Activated CD8-positive, alpha-beta memory T cell treated with anti-CD3 and anti-CD28 coated beads for 4 hours (primary cell): ENCODE results near the gene AOPEP.

ENCODE experiments used
- DNase-seq, 2 donors: peaks; one replicate each; pipeline ENCODE4 v3.0.0-alpha.2; 2020; ENCODE audit warnings: low read depth in 2 of 2

The AOPEP gene

DNA sequence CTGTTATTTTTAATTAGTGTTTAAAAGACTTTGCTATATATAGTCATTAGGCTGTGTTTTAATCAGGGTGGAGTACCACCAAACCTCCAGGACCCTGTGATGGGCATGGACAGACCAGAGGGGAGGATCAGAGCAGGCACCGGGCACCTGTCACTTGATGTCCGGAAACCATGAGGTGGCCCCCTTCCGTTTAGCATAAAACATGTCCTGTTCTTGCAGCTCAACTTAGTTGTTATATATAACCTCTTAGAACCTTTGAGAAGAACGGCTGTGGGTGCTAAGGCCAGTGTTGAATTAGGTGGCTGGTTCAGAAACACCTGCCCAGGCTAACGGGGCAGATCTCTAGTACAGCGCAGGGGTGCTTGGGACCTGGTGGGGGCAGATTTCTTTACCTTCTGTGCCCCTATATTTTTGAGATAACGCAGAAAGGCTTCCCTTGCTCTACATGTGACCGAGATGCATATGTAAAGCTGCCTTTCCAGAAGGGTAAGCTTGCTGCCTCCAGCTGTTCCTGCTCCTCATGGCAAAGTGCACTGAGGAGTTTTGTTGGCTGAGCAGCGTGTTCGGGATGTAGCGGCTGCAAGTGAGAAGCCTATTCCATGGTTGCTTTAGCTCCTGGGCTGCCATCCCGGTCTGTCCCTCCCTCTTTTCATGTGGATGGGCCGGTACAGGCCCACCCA is 335.6 kb downstream of the AOPEP start:
- DNase-seq = no peak

DNA sequence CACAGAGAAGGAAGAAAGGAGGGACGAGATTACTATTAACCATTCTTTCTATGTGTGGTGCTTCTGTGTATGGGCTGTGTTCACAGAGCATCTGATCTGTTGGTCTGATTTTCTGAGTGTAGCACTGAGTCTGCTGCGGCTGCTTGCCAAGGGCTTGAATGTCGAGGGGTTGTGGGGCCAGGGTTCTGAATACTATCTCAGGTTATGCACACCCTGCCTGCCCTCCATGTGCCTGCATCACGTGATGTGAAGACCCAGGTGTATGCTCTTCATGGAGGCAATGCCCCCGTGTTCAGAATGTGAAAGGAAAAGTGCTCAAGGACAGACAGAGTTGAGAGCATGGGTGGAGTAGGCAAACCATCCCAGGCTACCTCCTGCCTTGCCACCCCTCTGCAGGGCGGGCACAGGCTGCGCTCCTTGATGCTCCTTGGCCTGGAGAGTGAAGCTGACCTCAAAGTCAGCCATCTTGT is 336.1 kb downstream of the AOPEP start:
- DNase-seq = no peak

DNA sequence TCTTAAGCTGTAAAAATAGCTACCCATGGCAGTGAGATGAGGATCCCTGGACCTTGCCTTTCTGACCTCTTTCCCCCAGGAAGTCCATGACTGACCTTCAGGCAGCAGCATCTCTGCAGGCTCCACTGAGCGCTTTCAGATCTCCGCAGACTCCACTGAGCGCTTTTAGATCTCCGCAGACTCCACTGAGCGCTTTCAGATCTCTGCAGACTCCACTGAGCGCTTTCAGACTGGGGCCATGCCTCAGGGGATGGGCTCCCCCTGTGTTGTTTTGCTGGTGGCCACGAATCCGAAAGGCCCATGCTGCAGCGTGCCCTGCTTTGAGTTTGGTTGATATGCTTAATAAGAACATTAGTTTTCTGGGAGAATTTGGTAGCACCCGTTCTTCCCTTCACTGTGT is 336.8 kb downstream of the AOPEP start:
- DNase-seq = no peak

- DNase-seq = no peak
Observed at GRCh38 chr9:95065224-95065623, 338.7 kb downstream of the AOPEP start.

DNA sequence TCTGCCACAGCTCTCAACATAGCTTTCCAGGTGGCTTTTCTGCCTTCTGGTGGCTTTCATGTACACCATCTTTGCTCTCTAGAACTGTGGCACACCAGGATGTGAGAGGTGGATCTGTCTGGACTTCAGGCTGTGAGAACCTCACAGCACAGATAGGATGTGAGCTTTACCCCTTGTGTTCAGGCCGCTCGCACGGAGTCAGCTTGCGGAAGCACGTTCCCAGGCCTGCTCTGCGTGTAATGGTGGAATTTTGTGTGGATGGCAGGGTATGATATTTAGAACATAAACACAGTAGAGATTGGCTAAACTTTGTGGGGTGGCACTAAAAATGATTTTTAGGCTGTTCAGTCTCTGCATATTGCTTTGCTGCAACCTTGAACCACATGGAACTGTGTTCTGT is 340.6 kb downstream of the AOPEP start:
- no peak for DNase-seq

- no peak for DNase-seq
Observed at GRCh38 chr9:95067897-95068296, 341.4 kb downstream of the AOPEP start.

DNA sequence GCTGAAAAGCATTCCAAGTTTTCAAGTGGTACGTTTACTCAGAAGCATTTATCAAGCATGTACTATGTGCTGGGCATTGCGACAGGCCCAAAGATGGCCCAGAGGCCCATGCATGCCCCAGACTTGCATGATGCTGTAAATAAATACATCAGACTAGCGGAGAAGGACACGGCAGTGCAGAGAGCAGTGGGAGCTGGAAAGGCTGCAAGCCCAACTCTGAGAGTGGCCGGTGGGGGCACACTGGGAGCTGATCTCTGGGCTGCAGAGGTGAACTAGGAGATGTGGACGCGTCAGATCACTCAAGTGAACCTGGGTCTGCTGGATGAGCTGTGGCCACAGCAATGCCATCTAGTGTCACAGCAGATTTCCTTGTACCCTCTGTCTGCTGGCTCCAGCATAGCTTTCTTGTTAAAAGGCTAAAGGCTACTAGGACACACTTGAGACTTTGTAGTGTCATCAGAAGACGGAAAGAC is 344.1 kb downstream of the AOPEP start:
- DNase-seq = no peak

GRCh38 chr9:95071450-95071849 is 345.0 kb downstream of the AOPEP start:
- no peak for DNase-seq

- no peak for DNase-seq
Observed at GRCh38 chr9:95071925-95072324, 345.4 kb downstream of the AOPEP start.

DNA sequence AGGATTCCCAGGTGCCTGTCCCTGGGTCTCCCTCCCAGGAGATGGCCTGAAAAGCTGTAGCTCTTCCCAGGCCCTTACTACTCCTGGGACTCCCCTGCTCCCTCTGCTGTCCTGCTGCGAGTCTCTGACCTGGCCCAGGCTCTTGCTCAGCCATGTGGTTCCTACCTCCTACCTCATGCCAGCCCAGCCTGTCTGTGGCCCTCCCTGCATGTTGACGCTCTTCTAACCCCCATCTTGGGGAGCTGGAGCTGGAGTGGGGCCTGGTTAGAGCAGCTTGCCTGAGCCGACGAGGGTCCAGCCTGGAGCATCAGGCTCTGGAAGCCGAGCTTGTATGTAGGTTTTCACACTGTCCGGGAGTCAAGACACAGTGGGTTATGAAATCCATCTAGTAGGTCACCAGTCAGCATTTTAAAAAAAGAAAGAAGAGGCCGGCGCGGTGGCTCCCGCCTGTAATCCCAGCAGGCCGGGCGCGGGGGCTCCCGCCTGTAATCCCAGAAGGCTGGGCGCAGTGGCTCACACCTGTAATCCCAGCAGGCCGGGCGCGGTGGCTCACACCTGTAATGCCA is 346.6 kb downstream of the AOPEP start:
- DNase-seq = no peak

DNA sequence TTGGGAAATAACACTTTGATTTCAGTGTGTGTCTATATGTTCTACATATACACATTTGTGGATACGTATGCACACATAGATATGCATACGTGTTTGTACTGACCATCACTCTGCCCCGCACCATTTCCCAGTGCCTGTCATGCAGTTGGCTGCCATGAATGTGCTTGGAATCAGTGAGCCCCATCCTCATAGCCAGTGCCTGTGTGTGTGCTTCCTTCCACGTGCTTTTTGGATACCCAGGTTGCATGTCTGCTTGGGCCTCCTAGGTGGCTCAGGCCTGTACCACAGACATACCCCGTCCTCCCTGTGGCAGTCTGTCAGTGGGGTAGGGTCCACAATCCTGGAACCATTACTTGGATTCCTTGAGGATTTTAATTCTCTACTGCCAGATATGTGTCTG is 347.4 kb downstream of the AOPEP start:
- DNase-seq = no peak

DNA sequence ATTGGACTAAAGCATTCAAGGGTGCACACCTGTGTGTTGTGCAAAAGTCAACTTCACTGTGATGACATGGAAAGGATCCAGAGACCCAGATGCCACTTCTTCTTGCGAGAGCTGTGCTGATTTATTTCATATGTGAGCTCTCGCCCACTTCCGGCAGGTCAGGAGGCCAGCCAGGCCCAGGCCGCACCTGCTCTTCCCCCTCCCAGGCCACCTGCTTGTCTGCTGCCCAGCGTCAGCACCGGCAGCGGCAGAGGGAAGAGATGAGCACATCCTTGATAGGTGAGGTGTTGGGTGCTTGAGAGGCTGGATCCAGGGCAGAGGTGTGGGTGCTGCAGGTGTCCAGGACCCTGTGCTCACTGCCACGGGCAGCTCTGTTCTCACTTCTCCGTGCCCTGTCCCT is 348.1 kb downstream of the AOPEP start:
- no peak for DNase-seq

DNA sequence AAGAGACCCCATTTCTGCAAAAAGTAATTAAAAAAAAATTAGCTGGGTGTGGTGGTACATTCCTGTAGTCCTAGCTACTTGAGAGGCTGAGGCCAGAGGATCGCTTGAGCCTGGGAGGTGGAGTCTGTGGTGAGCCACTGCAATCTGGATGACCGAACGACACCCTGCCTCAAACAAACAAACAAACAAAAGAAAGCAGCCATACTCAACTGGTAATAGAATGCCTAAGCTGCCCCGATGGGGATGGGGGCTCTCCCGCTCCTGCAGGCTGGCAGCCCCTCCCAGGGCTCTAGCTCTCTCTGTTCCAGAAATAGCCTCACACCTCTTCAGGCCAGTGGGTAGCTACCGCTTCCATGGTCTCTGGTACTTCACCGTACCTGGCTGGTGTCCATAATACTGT is 349.2 kb downstream of the AOPEP start:
- no peak for DNase-seq

GRCh38 chr9:95076696-95077052 is 350.2 kb downstream of the AOPEP start:
- DNase-seq = no peak

DNA sequence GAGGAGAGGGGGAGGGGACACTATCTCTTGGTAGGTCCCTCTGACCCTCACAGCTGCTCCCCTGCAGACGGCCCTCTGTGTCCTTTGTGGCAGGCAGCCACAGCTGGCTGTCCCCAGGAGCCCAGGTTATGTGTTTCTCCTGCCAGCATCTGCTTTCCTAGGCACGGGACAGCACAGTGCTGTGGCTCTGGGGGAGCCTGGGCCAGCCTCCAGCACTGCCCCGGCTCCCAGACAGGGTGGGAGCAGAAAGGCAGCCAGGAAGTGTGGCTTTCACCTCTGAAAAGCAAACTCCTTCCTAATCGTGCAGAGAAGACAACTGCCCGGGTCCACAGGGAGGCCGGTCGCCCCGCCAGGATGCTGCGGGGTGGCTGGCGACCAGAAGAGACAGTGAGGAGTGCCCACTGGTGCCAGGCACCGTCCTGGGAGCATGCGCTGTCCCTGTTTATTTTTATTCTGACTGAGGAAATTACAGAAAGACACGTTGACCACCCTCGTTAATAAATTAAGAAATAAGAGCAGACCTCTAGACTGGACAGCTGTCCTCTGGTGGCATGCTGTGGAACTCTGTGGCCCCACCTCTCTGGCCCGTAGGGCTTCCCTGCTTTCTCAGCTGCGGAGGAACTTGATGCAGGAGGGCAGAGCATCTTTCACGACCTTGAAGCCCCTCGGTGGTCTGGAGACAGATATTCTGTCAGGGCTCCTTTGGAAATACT is 350.7 kb downstream of the AOPEP start:
- no peak for DNase-seq

GRCh38 chr9:95077766-95078370 is 351.4 kb downstream of the AOPEP start:
- no peak for DNase-seq

- DNase-seq = no peak
Observed at GRCh38 chr9:95078511-95078910, 352.0 kb downstream of the AOPEP start.

DNA sequence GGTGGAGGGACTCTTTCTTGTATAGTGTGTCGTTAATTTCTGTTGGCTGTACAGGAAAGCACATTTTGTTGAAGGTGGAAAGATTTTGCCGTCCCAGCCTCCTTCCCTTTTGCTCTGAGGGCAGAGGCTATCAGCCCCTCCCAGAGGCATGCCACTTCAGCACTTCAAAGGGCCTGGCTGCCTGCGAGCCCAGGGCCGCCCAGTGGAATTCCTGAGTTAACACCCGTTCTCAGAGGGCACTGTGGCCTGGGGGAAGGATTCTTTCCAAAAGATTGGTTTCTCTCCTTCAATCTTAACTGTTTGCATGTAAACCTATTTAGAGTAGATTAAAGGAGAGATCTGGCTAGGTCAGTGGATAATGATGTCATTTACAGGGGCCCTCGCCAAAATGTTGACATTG is 352.4 kb downstream of the AOPEP start:
- DNase-seq = no peak

DNA sequence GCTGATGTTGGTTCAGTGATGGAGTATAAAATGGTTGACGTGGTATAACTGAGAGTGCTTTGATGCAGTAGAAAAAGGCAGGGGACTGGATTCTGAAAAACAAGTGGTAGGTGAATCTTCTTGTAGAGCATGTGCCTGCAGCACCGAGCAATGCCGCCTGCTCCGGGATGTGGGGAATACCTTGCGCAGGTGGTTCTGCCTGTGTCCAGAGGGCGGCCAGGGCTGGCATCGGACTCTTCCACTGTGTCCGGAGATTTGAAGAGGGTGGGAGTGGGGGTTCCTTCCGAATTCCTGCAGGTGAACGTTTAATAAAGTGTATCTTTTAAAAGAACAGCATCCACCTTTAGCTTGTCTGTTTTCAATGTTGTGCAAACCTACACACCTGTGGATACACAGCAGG is 353.0 kb downstream of the AOPEP start:
- no peak for DNase-seq

DNA sequence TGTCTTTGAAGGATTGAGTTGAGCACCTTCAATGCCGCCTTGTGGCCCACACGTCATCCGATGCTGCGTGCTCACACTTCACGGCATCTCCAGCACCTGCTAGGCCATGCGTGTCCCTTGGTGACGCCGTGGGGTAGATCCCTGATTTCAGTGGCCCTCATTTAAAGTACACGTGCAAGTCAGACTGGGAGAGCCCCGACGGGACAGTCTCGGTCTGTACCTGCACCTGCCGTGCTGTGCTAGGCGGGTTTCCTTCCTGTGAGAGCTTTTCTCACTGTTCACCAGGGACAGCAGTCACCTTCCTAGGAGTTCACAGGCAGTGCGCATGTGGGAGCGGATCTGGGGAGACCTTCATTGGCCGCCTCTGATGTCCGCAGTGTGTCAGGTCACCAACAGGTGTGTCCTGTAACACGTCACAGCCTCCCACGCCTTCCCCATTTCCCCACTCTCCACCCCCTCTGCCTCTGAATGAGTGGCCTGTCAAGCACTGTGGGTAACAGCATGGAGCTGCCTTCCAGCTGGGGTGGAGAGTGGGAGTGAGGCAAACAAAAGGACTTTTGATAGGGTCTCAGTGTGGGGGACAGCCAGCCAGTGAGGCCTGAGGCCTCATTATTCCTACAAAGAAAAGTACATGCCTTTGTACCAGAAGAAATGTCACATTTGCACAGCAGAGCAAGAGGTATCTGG is 354.6 kb downstream of the AOPEP start:
- DNase-seq = no peak

DNA sequence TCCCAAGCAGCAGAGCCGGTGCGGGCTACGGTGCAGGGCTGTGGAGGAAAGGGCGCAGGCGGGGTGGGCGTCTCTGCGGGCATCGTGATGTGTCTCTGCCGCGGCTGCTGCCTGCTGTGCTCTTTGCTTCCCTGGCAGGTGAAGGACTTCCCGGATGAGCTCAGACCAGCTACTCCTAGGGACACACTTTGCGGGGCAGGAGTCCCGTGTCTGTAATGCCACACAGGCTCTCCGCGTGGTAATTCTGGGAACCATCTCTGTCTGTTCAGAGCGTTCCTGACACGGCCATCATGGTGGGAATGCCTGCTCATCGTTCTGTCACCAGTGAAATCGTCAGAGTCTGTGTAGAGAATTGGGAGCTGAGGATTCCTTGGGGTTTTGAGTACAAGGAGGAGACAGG is 355.5 kb downstream of the AOPEP start:
- no peak for DNase-seq

GRCh38 chr9:95082401-95083084 is 356.0 kb downstream of the AOPEP start:
- no peak for DNase-seq
